ENCODE data around the gene MAK.
"Not testable (repeated sequence)": the region's sequence is repeated elsewhere in the genome, so short reads cannot be mapped to it uniquely, and the experiment has no call there.

MAK gene, protein sequence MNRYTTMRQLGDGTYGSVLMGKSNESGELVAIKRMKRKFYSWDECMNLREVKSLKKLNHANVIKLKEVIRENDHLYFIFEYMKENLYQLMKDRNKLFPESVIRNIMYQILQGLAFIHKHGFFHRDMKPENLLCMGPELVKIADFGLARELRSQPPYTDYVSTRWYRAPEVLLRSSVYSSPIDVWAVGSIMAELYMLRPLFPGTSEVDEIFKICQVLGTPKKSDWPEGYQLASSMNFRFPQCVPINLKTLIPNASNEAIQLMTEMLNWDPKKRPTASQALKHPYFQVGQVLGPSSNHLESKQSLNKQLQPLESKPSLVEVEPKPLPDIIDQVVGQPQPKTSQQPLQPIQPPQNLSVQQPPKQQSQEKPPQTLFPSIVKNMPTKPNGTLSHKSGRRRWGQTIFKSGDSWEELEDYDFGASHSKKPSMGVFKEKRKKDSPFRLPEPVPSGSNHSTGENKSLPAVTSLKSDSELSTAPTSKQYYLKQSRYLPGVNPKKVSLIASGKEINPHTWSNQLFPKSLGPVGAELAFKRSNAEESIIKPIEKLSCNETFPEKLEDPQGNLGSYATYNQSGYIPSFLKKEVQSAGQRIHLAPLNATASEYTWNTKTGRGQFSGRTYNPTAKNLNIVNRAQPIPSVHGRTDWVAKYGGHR

DNA sequence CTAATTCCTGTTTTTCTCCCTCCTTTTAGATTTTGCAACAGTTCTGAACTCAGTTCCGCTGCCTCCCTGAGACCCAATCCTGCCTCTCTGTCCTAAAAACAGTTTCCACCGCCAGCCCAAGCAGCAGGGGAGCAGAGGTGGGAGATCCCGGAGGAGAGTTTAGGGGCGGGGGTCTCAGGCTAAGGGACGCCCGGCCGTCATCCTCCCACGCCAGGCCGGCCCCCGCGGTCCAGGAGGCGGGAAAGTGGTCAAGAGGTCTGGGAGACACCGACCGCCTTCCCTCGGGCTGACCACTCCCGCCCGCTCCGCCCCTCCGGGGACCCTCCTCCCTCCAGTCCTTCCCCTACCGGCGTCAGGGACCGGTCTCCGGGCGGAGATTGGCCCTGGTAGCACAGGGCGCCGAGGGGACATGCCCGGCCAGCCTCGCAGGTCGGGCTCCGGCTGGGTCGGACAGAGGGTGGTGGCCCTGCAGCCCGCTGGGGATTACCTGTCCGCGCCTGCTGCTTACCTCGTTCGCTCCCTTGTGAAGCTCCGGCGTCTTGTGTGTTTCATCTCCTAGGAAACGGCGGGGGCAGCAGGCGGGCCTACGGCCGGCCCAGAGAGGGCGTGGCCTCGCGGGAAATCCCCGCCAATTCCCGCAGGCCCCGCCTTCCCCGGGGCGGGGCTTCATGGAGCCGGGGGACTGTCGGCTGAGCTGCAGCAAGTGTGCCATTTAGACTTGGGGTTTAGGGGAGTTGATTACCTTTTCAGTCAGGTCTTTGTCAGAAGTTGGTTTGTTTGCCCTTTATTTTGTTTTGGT, at the start of gene MAK:
Gene MAK, minus strand, starts transcription at position 545 of the 799 bp plus-strand sequence. CDS start 7,891 bp downstream, outside the sequence.
- peak; percentile 89 for DNase-seq (ENCODE audit: low spot score)

DNA sequence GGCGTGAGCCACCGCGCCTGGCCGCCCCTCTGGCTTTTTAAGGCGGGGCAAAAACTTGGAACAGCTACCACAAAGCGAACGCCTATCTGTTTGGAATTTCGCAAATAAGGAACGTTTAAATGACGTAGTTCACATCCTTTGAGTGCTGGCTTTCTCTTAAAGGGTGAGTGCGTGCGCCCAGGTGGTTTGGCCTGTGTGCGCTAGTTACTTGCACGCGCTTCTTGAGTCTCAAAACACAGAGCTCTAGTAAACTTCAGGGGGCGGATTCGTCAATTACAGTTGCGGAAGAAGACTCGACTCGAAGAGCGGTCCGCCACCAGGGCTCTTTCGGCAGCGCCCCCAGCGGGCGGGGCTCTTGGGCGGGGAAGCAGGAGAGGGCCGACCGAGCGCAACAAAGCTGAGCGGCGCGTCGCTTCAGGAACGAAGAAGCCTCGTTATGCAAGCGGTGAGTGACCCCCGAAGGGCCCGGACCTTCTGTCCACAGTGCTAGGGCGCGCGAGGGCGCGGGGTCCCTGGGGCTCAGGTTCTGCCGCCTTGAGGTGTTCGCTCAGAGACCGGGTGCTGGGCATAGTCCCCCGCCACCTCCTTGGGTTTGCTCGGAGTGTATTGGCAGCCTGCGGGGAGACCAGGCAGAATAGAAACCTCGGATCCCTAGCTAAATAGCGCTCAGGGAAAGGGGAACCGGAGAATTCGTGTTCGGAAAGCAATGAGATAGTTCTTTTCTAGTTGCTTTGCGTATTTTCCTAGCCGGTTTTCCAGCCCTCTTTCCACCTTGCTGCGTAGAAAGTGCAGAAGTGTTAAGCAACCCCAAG, 48.6 kb upstream of the MAK start, which contains the start of gene SYCP2L:
Gene SYCP2L, plus strand, starts transcription at position 362 of the 812 bp plus-strand sequence. Its CDS starts 75 bp downstream, at position 437.
- no peak for DNase-seq (ENCODE audit: low spot score)

DNA sequence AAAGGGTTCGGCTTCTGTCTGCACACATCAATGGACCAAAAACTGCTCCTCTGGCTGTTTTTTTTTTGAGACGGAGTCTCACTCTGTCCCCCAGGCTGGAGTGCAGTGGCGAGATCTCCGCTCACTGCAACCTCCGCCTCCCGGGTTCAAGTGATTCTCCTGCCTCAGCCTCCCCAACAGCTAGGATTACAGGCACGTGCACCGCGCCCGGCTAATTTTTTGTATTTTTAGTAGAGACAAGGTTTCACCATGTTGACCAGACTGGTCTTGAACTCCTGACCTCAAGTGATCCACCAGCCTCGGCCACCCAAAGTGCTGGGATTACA, 48.0 kb upstream of the MAK start:
- DNase-seq (ENCODE audit: low spot score): not testable (repeated sequence)

DNA sequence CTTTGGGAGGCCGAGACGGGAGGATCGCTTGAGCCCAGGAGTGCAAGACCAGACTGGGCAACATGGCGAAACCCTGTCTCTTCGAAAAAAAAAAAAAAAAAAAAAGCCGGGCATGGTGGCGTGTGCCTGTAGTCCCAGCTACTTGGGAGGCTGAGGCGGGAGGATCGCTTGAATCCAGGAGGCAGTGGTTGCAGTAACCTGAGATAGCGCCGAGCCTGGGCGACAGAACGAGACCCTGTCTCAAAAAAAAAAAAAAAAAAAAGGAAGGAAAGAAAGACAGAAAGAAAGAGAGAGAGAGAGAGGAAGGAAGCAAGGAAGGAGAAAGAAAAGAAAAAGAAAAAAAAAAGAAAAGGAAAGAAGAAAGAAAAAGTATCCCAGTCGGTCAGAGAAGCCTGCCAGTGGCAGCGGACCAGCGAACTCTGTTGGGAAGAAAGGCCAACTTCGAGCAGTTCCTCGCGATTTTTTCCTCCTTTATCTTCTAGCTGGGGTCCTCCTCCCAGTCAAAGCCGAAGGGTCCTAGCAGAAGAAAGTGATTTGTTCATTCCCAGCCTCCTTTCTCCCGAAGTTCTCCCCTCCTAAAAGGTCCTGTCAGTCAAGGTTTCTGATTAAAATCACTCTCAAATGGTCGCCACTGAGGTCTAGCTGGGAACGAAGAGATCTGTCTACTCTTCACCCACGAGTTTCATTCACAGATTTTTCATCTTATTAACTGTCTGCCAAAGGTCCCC, 46.1 kb upstream of the MAK start:
- no peak for DNase-seq (ENCODE audit: low spot score)

DNA sequence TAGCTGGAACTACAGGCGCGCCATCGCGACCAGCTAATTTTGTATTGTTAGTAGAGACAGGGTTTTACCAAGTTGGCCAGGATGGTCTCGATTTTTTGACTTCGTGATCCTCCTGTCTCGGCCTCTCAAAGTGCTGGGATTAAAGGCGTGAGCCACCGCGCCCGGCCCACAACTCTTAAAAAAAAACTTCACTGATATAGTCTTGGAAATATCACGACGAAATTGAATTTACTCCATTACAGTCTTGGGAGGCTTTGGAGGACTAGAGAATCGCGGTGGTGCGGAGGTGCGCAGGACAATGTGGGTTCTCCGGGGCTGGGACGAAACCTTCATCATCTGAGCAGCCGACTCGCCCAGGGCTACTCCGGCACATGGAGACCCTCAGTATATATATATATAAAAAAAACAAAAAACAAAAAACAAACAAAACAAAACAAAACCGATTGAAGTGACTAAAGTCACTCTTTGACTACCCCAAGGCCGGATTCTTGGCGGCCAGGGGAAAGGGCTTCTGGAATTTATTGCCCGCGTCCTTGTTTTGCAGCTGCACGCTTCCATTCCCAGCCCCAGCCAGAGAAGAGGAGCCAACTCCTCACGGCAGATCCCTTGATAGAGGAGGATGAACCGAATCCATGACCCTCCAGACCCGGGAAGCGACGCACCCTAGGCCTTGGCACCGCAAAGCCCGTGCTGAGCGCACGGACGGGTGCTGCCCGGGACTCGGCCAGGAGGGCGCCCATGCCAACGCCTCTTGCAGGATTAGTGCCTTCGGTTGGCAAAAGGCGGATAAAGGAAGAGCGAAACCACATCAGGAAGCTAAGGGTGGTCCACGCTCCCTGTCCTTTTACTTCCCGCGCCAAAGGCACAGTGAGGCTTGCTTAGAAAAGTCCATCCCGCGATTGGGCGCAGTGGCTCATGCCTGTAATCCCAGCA, 45.2 kb upstream of the MAK start:
- DNase-seq (ENCODE audit: low spot score): no peak

DNA sequence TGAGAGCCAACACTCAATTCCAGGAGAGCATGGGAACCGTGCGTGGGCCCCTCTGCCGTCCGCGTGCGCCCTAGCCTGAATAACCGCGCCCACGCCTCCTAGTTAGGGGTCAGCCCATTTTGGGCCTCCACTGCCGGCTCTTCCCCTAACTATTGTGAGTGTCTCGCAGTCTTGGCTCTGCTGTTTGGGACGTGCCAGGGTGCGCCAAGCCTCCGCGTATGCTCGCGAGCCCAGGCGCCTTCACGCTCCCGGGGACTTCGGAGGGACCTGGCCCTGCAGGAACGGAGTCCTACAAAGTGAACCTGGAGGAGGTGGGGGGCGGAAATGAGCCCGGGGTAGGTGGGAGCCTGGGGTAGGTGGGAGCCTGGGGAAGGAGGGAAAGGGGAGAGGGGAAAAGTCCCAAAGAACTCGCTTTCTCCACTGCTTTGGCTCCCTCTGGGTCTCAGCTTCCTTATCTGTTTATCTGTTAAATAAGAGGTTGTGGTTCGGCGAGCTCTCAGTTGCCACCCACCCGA, 44.4 kb upstream of the MAK start:
- DNase-seq (ENCODE audit: low spot score): no peak

DNA sequence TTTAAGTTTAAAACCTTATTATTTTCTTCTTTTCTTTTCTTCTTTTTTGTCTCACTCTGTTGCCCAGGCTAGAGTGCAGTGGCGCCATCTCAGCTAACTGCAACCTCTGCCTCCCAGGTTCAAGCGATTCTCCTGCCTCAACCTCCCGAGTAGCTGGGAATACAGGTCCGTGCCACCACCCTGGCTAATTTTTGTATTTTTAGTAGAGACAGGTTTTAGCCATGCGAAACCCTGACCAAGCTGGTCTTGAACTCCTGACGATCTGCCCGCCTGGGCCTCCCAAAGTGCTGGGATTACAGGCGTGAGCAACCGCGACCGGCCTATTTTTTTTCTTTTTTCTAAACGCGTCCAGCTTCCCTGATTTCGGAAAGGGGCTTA, 43.9 kb upstream of the MAK start:
- DNase-seq (ENCODE audit: low spot score): not testable (repeated sequence)

DNA sequence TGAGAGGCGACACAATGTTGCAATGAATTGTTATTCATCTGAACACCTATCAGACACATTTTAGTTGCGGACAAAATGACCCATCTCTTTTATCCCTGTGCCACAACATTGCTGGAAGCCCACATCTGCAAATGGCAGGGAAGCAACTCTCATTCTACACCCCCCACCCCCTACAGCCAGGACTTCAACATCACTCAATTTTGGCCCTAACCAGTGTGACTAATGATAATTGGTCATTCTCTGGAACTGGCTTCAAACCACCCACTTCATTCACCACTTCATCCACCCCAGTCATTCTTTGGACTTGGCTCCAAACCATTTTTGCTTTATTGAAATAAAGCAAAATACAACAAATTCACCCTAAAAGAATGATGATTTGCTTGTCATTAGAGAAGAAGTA, 42.0 kb upstream of the MAK start:
- DNase-seq (ENCODE audit: low spot score): no peak

DNA sequence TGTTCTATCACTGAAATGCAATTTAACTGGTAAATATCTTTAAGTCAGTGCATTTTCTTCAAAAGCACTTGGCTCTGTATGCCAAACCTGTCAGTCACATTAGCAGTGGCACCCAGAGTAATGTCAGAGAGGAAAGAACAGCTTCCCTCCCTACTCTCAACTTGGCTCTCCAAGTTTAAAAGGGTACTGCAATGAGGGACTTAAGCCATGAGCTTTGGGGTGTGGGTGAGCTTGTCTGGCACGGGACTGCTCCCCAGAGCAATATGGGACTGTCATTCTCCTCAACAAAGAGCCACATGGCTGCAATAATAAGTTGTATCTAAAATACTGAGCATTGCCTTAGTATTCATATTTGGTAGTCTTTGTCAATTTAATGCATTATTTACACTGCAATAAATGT, 39.5 kb upstream of the MAK start:
- DNase-seq (ENCODE audit: low spot score): no peak

DNA sequence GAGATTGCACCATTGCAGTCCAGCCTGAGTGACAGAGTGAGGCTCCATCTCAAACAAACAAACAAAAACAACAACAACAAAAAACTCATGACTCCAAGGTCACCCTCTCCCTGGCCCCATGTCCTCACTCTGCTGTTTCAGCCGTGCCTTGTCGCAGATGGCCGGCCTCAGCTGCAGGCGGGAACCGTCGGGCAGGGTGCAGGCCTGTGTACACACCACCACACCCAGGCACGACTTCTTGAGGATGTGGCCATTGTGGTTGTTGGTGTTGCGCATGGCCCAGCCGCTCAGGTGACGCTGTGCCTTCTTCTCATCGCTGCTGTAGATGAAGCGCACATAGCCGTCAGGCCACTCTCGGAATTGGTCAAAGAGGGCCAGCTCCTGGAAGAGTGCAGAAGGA, 38.7 kb upstream of the MAK start:
- no peak for DNase-seq (ENCODE audit: low spot score)

DNA sequence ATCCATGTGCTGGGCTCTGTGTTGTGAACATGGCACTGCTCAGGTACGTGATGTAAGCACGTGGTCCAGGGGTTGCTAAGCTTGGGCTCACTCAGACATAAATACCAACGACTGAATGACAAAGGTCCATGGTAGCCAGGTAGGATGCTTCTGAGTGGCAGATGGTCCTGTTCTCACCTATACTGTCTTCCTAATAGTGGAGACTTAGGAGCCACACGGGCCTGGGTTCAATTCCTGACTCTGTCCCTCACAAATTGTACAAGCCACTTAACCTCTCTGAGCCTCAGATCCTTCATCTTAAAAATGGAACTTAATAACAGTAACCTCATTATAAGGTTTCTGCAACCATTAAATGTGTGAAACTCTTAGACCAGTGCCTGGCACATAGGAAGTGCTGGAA, 36.7 kb upstream of the MAK start:
- DNase-seq (ENCODE audit: low spot score): no peak

DNA sequence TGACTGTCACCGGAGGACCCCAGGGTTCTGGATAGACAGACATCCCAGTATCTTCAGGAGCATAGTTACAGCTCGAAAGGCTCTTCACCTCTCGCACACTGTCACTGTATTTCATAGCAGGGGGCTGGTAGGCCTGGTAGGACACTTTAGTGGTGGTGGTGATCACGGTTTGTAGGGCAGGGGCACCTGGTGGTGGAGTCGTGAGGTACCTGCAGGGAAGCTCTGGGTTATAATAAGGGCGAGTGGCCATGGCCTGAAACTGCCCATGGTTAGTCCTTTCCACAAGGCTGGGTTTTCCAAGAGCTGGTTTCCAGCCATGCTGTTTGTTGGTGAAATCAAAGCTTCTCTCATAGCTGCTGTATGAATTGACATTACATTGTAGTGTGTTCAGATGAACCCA, 35.9 kb upstream of the MAK start:
- DNase-seq (ENCODE audit: low spot score): no peak

DNA sequence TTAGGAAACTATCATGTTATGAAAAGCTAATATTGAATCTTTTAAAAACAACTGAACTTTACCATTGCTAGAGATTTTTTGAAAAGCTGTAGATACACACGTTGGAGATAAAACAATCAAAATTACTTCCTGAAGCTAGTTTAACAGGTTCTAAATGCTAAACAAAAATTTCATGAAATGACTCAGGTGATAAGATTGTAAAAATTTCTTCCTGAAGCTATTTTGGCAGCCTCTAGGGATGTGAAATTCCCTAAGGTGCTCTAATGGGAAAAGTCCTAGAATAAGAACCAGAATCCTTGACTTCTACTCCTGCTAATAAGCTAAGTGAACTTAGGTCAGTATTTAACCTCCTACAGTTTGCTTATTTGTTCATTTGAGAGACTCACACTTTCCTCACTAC, 35.0 kb upstream of the MAK start:
- no peak for DNase-seq (ENCODE audit: low spot score)

DNA sequence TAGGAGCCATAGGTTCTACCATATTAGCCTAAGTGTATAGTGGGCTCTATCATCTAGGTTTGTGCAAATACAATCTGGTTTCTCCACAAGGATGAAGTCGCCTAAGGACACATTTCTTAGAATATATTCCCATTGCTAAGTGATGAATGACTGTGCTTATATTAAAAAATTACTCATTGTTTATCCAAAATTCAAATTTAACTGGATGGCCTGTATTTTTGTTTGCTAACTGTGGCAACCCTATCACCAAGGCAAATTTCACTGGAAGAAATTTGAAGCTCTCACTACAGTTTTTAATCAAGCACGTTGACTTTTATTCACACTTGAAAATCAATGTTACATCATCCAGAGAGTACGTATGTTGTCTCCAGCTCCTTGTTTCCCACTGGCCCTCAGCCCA, 29.6 kb upstream of the MAK start:
- no peak for DNase-seq (ENCODE audit: low spot score)

DNA sequence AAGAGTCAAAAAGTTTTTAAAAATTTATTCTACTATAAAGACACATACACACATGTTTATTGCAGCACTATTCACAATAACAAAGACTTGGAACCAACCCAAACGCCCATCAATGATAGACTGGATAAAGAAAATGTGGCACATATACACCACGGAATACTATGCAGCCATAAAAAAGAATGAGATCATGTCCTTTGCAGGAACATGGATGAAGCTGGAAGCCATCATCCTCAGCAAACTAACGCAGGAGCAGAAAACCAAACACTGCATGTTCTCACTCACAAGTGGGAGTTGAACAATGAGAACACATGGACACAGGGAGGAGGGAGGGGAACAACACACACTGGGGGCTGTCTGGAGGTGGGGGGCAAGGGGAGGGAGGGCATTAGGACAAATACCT, 28.4 kb upstream of the MAK start:
- DNase-seq (ENCODE audit: low spot score): not testable (repeated sequence)

DNA sequence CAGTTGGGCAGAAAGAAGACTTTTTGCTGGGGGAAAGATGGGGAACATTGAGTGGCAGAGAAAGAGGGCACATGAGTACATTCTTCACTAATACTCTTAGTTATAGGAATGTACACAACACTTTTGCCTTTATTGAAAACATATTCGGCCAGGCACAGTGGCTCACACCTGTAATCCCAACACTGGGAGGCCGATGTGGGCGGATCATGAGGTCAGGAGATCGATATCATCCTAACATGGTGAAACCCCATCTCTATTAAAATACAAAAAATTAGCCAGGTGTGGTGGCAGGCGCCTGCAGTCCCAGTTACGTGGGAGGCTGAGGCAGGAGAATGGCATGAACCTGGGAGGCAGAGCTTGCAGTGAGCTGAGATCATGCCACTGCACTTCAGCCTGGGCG, 24.7 kb upstream of the MAK start:
- not testable (repeated sequence) for DNase-seq (ENCODE audit: low spot score)

DNA sequence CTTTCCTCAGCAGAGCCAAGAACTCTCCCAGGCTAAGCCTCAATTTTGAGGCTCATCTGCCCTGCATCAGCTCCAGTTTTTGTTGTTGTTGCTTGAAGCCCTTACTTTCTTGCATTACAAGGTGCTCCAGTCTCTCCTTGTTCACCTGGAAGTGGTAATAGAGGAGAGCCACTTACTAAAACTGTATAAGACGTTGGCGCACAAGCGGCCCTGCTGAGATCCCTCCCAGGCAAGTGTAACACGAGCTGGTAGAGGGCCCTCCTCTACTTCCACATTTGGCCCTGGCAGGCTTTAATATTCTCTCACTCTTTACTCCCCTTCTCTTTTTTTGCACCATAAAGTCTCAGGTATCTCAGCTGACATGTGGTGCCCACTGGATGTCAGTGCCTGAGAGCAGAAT, 24.0 kb upstream of the MAK start:
- DNase-seq (ENCODE audit: low spot score): no peak

DNA sequence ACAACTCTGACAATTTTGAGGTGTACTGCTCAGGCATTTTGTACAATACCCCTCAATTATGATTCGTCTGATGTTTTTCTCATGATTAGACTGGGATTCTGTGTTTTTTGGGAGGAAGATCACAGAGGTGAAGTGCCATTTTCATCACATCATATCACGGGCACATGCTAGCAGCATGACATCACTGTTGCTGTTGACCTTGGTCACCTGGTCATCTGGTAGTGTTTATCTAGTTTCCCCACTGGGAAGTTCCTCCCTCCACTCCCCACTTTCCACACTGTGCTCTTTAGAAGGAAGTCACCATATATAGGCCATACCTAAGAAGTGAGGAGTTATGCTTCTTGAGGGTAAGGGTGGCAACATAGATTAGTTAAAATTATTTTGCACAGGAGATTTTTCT, 22.7 kb upstream of the MAK start:
- no peak for DNase-seq (ENCODE audit: low spot score)

DNA sequence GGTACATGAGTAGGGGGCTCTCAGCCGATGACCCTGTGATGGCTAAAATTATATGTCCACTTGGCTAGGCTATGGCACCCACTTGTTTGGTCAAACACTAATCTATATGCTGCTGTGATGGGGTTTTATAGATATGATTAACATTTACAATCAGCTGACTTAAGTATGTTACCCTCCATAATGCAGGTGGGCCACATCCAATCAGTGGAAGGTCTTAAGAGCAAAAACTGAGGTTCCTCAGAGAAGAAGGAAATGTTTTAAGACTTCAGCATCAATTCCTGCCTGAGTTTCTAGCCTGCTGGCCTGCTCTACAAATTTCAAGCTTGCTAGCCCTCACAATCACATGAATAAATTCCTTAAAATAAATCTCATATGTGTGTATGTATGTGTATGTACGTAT, 18.9 kb upstream of the MAK start:
- no peak for DNase-seq (ENCODE audit: low spot score)

All from CD4-positive, alpha-beta T cell treated with Interleukin-15 for 4 hours (primary cell).